ENCODE data around the gene GRIK5. TPM values are rescaled to one million over a fixed set of nuclear protein-coding genes. Genes with fewer than 3 reads are reported as not detected.

The GRIK5 gene
- total and polyA plus RNA-seq, 2 donors (not counting 3 experiments of a cell fraction or from before 2014, with no cell fraction given): 0.80 to 2.2 TPM

DNA sequence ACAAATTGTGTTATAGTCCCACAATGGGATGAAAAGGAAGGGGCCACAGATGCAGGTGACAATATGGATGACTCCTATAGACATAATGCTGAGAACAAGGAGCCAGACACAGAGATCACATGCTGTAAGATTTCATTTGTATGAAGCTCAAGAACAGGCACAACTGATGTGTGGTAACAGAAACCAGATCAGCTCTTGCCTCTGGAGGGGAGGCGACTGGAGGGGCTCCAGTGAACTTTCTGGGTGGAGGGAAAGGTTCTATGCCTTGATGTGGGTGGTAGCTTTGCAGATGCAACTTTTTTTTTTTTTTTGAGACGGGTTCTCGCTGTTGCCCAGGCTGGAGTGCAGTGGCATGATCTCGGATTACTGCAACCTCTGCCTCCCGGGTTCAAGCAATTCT lies 104.9 kb downstream of the GRIK5 start:
- no peaks in the 10 kb centered on the region for H3K9me3 ChIP-seq (replicated peaks; ENCODE audit: control insufficient read depth, insufficient read depth, low read length)
- dilution Hi-C loops (cut with MboI; ENCODE audit: extremely low pct_ligation_motif_present, low sequenced_read_pairs): no loop called here
- H3K4me2 ChIP-seq (ENCODE audit: insufficient read depth, low read length): no peak overlapping the region

More for the DNA sequence above, 104.9 kb downstream of the GRIK5 start:
- Histone ChIP-seq H3K4me3 (replicated peaks in 1 of 3; ENCODE audit: insufficient read depth in 1 of 3, low read depth in 1 of 3, low read length in 3 of 3) (no peak overlapping the region), H3K36me3 (ENCODE audit: control insufficient read depth in 2 of 2, extremely low read depth in 1 of 2, insufficient read depth in 2 of 2, low read length in 2 of 2) (no peaks in the 10 kb centered on the region), H3K79me2 (ENCODE audit: control insufficient read depth, insufficient read depth, low read length) (no peaks in the 10 kb centered on the region), H3K27ac (ENCODE audit: insufficient read depth, low read depth, low read length) (no peak overlapping the region), H3K4me1 (ENCODE audit: control insufficient read depth, extremely low read depth, insufficient read depth, low read length) (no peaks in the 10 kb centered on the region), H4K20me1 (replicated peaks; ENCODE audit: control insufficient read depth, extremely low read depth, insufficient read depth, low read length) (no peaks in the 10 kb centered on the region), H3K9me1 (replicated peaks; ENCODE audit: control insufficient read depth, extremely low read depth, insufficient read depth, low read length) (no peaks in the 10 kb centered on the region), H3K27me3 (ENCODE audit: control insufficient read depth in 2 of 2, insufficient read depth in 2 of 2, low read length in 2 of 2) (no peaks in the 10 kb centered on the region), H3K9ac (replicated peaks; ENCODE audit: extremely low read depth, insufficient read depth, low read length) (no peak overlapping the region), H2AFZ (ENCODE audit: low read depth, low read length) (no peak overlapping the region)
- DNase-seq (ENCODE audit: low read depth, low spot score) (no peak), FAIRE-seq (no peak)
- CTCF ChIA-PET: interaction anchor here (1.1 kb wide), 1 partner anchor 92 kb away, joined by 4 read pairs; no protein-coding TSS in a partner anchor
- no TSS peak for BruUV-seq (replicated peaks)
- TF ChIP-seq, protein P1, sequence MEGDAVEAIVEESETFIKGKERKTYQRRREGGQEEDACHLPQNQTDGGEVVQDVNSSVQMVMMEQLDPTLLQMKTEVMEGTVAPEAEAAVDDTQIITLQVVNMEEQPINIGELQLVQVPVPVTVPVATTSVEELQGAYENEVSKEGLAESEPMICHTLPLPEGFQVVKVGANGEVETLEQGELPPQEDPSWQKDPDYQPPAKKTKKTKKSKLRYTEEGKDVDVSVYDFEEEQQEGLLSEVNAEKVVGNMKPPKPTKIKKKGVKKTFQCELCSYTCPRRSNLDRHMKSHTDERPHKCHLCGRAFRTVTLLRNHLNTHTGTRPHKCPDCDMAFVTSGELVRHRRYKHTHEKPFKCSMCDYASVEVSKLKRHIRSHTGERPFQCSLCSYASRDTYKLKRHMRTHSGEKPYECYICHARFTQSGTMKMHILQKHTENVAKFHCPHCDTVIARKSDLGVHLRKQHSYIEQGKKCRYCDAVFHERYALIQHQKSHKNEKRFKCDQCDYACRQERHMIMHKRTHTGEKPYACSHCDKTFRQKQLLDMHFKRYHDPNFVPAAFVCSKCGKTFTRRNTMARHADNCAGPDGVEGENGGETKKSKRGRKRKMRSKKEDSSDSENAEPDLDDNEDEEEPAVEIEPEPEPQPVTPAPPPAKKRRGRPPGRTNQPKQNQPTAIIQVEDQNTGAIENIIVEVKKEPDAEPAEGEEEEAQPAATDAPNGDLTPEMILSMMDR (IDR thresholded peaks at IDR 0.05; ENCODE audit: extremely low read depth in 1 of 2, insufficient read depth in 1 of 2, low read depth in 1 of 2, low read length in 2 of 2): no peak
- TF ChIP-seq, protein P2, sequence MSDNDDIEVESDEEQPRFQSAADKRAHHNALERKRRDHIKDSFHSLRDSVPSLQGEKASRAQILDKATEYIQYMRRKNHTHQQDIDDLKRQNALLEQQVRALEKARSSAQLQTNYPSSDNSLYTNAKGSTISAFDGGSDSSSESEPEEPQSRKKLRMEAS (IDR thresholded peaks at IDR 0.05; ENCODE audit: insufficient read depth, insufficient read length): no peak
- no peak for TF ChIP-seq POLR2AphosphoS5 (IDR thresholded peaks at IDR 0.05; ENCODE audit: insufficient read depth, low read depth, low read length)
- no peak for TF ChIP-seq MYC (IDR thresholded peaks at IDR 0.05; ENCODE audit: low read depth, low read length)
- no peak for TF ChIP-seq JUN (IDR thresholded peaks at IDR 0.05; ENCODE audit: borderline replicate concordance, insufficient read depth, insufficient read length, low read depth)
- no peak for TF ChIP-seq EZH2 (IDR thresholded peaks at IDR 0.05; ENCODE audit: borderline replicate concordance, low read depth, low read length, severe bottlenecking)
- TF ChIP-seq FOS (IDR thresholded peaks at IDR 0.05; ENCODE audit: borderline replicate concordance, insufficient read depth, low read length): no peak
- TF ChIP-seq GATA2 (IDR thresholded peaks at IDR 0.05; ENCODE audit: insufficient read depth, insufficient read length, low read depth, low read length): no peak
- no peak for TF ChIP-seq POLR2A (IDR thresholded peaks at IDR 0.05; ENCODE audit: low read depth, low read length)
- POLR2A ChIA-PET: interaction anchor here (0.7 kb wide), 1 partner anchor 156 kb away, joined by 3 read pairs; no protein-coding TSS in a partner anchor
- intact Hi-C loops (cut with micrococcal nuclease): no loop called here

Data from endothelial cell of umbilical vein (primary cell).